ENCODE measurements around the gene GRIN1. TPM values are rescaled to one million over a fixed set of nuclear protein-coding genes. Genes with fewer than 3 reads are reported as not detected.

GRIN1 gene
- total RNA-seq, 2 donors from 2014 or later = 0.35 to 0.73 TPM

- 85 to 88% methylated on average over 11 to 21 of the region's 21 CpGs for WGBS, 2 experiments (ENCODE audit: insufficient coverage in 1 of 2, insufficient read length in 1 of 2)
- Mint-ChIP-seq H3K4me3 (no peak overlapping the region), H3K27ac (no peak overlapping the region)
Observed at GRCh38 chr9:137172901-137173795, 34.2 kb downstream of the GRIN1 start.

GRCh38 chr9:137173796-137174664, 35.1 kb downstream of the GRIN1 start:
- Mint-ChIP-seq H3K36me3 (ENCODE audit: low read depth) (peaks cover 2% of the 10 kb centered on the region), H3K9me3 (no peaks in the 10 kb centered on the region), H3K4me3 (no peak overlapping the region), H3K27ac (no peak overlapping the region), H3K27me3 (ENCODE audit: insufficient read depth) (peaks cover 36% of the 10 kb centered on the region), H3K4me1 (no peaks in the 10 kb centered on the region)
- Histone ChIP-seq H3K36me3 (ENCODE audit: control insufficient read depth, insufficient read depth, low read length) (no peaks in the 10 kb centered on the region), H3K27ac (ENCODE audit: low read depth, low read length) (no peak overlapping the region), H3K27me3 (ENCODE audit: control insufficient read depth, insufficient read depth, low read length, poor library complexity, severe bottlenecking) (peaks cover 67% of the 10 kb centered on the region), H3K4me3 (ENCODE audit: low read length) (no peak overlapping the region), H3K4me1 (ENCODE audit: control insufficient read depth, insufficient read depth, low read length) (no peaks in the 10 kb centered on the region), H3K9ac (ENCODE audit: extremely low read depth, low read length, poor library complexity, severe bottlenecking) (no peak overlapping the region), H3K9me3 (ENCODE audit: control insufficient read depth, low read length) (no peaks in the 10 kb centered on the region)
- DNase-seq = no peak
- 89 to 91% methylated on average over 33 to 45 of the region's 45 CpGs for WGBS, 2 experiments (ENCODE audit: insufficient coverage in 1 of 2, insufficient read length in 1 of 2)
- TF ChIP-seq CTCF (conservative IDR thresholded peaks at IDR 0.05) = no peak

More at GRCh38 chr9:137172901-137173795, 34.2 kb downstream of the GRIN1 start:
- no peak overlapping the region for H3K9ac ChIP-seq (ENCODE audit: extremely low read depth, low read length, poor library complexity, severe bottlenecking)
- peaks cover 76% of the 10 kb centered on the region for H3K27me3 ChIP-seq (ENCODE audit: control insufficient read depth, insufficient read depth, low read length, poor library complexity, severe bottlenecking)
- Mint-ChIP-seq H3K4me1 (no peaks in the 10 kb centered on the region), H3K27me3 (ENCODE audit: insufficient read depth) (peaks cover 44% of the 10 kb centered on the region), H3K36me3 (ENCODE audit: low read depth) (peaks cover 2% of the 10 kb centered on the region), H3K9me3 (no peaks in the 10 kb centered on the region)
- no peak overlapping the region for H3K4me3 ChIP-seq (ENCODE audit: low read length)
- H3K9me3 ChIP-seq (ENCODE audit: control insufficient read depth, low read length) = no peaks in the 10 kb centered on the region
- no peak for TF ChIP-seq CTCF (conservative IDR thresholded peaks at IDR 0.05)
- H3K4me1 ChIP-seq (ENCODE audit: control insufficient read depth, insufficient read depth, low read length) = no peaks in the 10 kb centered on the region
- H3K36me3 ChIP-seq (ENCODE audit: control insufficient read depth, insufficient read depth, low read length) = no peaks in the 10 kb centered on the region
- H3K27ac ChIP-seq (ENCODE audit: low read depth, low read length) = no peak overlapping the region
- DNase-seq = no peak

- H3K27ac ChIP-seq (ENCODE audit: low read depth, low read length) = no peak overlapping the region
- no peaks in the 10 kb centered on the region for H3K4me1 ChIP-seq (ENCODE audit: control insufficient read depth, insufficient read depth, low read length)
- DNase-seq = peak; percentile 70
- Mint-ChIP-seq H3K27ac (no peak overlapping the region), H3K27me3 (ENCODE audit: insufficient read depth) (peaks cover 33% of the 10 kb centered on the region), H3K4me3 (no peak overlapping the region), H3K36me3 (ENCODE audit: low read depth) (peaks cover 6% of the 10 kb centered on the region), H3K9me3 (no peaks in the 10 kb centered on the region), H3K4me1 (no peaks in the 10 kb centered on the region)
- peaks cover 60% of the 10 kb centered on the region for H3K27me3 ChIP-seq (ENCODE audit: control insufficient read depth, insufficient read depth, low read length, poor library complexity, severe bottlenecking)
- no peaks in the 10 kb centered on the region for H3K36me3 ChIP-seq (ENCODE audit: control insufficient read depth, insufficient read depth, low read length)
- no peak overlapping the region for H3K4me3 ChIP-seq (ENCODE audit: low read length)
- no peak overlapping the region for H3K9ac ChIP-seq (ENCODE audit: extremely low read depth, low read length, poor library complexity, severe bottlenecking)
- no peaks in the 10 kb centered on the region for H3K9me3 ChIP-seq (ENCODE audit: control insufficient read depth, low read length)
- peak; percentile 44 for TF ChIP-seq CTCF (conservative IDR thresholded peaks at IDR 0.05)
- 35% methylated on average over 8 to 34 of the region's 34 CpGs for WGBS, 2 experiments (ENCODE audit: insufficient coverage in 1 of 2, insufficient read length in 1 of 2)
Observed at GRCh38 chr9:137174722-137175293, 35.9 kb downstream of the GRIN1 start.
